B cell (primary cell): ENCODE measurements around the gene NUAK1.

Experiments used
- CTCF ChIP-seq: fragments of 200-600 bp; IDR thresholded peaks from one replicate; pipeline ENCODE4 v1.8.0; 2022; ENCODE audit warnings: antibody characterized with exemption, mild to moderate bottlenecking
- EZH2 ChIP-seq: IDR thresholded peaks from 2 replicates; pipeline ENCODE4 v1.6.1; 2012; ENCODE audit warnings: borderline replicate concordance, low read depth, mild to moderate bottlenecking, moderate library complexity, low read length; ENCODE audit not compliant: insufficient read depth, poor library complexity, severe bottlenecking

- TF ChIP-seq CTCF (no peak), EZH2 (no peak)
Measured at GRCh38 chr12:106161491-106161890, 22.7 kb upstream of the NUAK1 start.
